Skeletal muscle satellite cell (primary cell): ENCODE measurements around the gene ZC3H14. TPM values are rescaled to one million over a fixed set of nuclear protein-coding genes. Genes with fewer than 3 reads are reported as not detected.

Experiments
- H3K27me3 ChIP-seq: 2 replicates; pipeline ENCODE4 v1.7.0; 2013; ENCODE audit warnings: low read length; ENCODE audit not compliant: control insufficient read depth, insufficient read depth
- H3K36me3 ChIP-seq: 2 replicates; pipeline ENCODE4 v1.7.0; 2013; ENCODE audit warnings: mild to moderate bottlenecking, control low read depth, low read length; ENCODE audit not compliant: insufficient read depth
- H3K4me1 ChIP-seq: 2 replicates; pipeline ENCODE4 v1.7.0; 2013; ENCODE audit warnings: low read length; ENCODE audit not compliant: control insufficient read depth, insufficient read depth
- H3K4me2 ChIP-seq: 2 replicates; pipeline ENCODE4 v1.7.0; 2013; ENCODE audit warnings: mild to moderate bottlenecking, low read length
- H3K4me3 ChIP-seq: 2 replicates; pipeline ENCODE4 v1.7.0; 2013; ENCODE audit warnings: low read length
- H3K9ac ChIP-seq: 2 replicates; pipeline ENCODE4 v1.7.0; 2013; ENCODE audit warnings: mild to moderate bottlenecking, low read depth, low read length, moderate library complexity
- H3K9me3 ChIP-seq: replicated peaks from 2 replicates; pipeline ENCODE4 v1.7.0; 2013; ENCODE audit warnings: mild to moderate bottlenecking, control low read depth, low read length
- small RNA-seq: library from RNA; depleted of rRNA; stranded (forward); fragments of <200 nt; gene quantifications from one replicate; pipeline ENCODE3, GENCODE V24; 2012

ZC3H14 gene

DNA sequence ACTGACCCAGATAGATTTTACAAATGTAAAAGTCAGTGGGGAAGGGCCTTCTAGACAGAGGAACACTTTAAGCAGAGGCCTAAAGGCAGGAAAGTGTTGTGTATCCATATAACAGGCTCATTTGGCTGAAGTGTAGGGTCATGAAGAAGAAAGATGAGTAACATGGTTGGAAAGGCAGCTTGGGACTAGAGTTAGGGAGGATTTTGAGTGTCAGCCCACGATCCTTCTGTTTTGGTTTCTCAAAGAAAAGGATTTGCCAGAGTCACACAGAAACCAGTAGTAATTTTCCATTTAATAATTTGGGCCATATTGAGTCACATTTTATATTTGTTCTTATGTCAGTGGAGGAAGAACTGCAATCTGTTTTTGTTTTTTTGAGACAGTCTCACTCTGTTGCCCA, 76.4 kb downstream of the ZC3H14 start:
- no peak overlapping the region for H3K9ac ChIP-seq
- no peaks in the 10 kb centered on the region for H3K36me3 ChIP-seq
- no peaks in the 10 kb centered on the region for H3K4me1 ChIP-seq
- peaks cover 3% of the 10 kb centered on the region for H3K9me3 ChIP-seq
- no peak overlapping the region for H3K4me2 ChIP-seq
- H3K27me3 ChIP-seq = no peaks in the 10 kb centered on the region
- H3K4me3 ChIP-seq = no peak overlapping the region

DNA sequence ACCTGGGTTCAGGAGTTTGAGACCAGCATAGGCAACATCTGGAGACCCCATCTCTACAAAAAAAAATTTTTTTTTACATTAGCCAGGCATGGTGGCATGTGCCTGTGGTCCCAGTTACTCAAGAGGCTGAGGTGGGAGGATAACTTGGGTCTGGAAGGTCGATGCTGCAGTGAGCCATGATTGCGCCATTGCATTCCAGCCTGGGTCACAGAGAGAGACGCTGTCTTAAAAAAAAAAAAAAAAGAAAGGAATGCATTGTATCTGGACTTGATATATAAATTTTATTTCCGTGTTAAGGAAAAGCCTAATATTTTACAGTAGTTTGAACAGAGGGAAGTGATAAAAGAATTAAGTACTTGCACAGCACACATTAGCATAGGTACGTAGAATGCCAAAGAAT, 97.2 kb downstream of the ZC3H14 start:
- H3K4me1 ChIP-seq = no peaks in the 10 kb centered on the region
- H3K36me3 ChIP-seq = no peaks in the 10 kb centered on the region
- H3K9me3 ChIP-seq = no peaks in the 10 kb centered on the region
- H3K4me2 ChIP-seq = no peak overlapping the region
- H3K27me3 ChIP-seq = no peaks in the 10 kb centered on the region
- H3K4me3 ChIP-seq = no peak overlapping the region
- H3K9ac ChIP-seq = no peak overlapping the region

DNA sequence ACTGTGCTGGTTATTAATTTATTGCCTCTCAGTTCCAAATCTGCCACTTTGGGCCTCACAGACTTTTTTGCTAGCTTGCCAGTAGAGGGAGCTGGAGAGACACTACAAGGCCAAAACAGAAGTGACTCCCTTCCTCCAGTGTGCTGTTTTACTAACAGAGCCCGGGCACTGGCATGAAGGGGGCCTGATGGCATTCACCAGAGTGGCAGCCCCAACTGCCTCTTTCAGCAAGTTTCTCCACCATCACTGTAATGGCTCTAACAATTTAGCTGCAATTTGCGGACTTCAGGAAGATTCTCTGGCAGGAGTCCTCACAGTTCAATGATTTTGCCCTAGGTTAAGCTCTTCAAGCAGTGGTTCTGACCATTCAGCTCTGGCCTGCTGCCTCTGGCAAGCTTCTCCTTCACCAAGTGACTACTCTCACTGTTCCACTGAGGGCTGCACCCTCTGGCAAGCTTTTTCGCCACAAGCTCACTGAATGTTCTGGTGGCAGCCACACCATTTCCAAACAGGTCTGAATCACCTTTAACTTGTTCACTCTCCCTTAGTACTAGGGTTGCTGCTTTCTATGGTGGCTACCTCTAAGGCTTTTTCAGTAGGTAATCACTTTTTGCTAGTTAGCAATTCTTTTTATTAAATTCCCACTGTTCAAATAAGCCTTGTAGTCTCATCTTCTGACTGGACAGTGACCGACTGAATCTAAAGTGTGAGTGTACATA, 104.9 kb downstream of the ZC3H14 start:
- no peaks in the 10 kb centered on the region for H3K4me1 ChIP-seq
- H3K36me3 ChIP-seq = no peaks in the 10 kb centered on the region
- peaks cover 4% of the 10 kb centered on the region for H3K27me3 ChIP-seq
- no peak overlapping the region for H3K9ac ChIP-seq
- no peaks in the 10 kb centered on the region for H3K9me3 ChIP-seq
- peak overlapping the region; percentile 46 for H3K4me2 ChIP-seq
- no peak overlapping the region for H3K4me3 ChIP-seq

DNA sequence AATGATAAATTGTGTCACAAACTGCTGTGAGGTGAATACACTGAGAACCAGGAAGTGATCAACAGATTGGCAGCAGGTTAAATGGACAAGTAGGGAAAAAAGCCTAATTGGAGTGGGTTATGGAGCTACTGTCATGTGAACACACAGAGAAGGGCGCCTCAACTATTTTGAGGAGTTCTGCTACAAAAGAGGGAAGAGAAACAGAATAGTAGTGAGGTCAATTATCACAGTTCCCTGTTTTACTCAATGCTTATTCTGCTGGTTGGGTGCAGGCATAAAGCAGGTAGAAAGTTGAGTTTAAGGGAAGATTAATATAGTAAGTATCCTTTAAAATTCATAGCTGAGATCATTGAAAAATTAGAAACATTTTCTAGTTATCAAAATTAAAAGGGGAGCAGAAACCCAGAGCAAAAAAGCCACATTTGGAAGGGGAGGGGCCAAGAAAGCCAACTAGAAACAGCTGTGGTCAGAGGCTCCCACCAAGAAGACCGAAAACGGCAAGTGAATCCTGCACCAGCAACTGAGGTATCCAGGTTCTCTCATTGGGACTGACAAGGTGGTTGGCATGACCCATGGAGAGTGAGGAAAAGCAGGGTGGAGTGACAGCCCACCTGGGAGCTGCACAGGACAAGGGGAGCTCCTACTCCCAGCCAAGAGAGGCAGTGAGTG, 105.7 kb downstream of the ZC3H14 start:
- H3K9me3 ChIP-seq = no peaks in the 10 kb centered on the region
- H3K36me3 ChIP-seq = no peaks in the 10 kb centered on the region
- H3K4me1 ChIP-seq = no peaks in the 10 kb centered on the region
- no peak overlapping the region for H3K9ac ChIP-seq
- H3K27me3 ChIP-seq = peaks cover 4% of the 10 kb centered on the region
- H3K4me2 ChIP-seq = no peak overlapping the region
- H3K4me3 ChIP-seq = no peak overlapping the region

DNA sequence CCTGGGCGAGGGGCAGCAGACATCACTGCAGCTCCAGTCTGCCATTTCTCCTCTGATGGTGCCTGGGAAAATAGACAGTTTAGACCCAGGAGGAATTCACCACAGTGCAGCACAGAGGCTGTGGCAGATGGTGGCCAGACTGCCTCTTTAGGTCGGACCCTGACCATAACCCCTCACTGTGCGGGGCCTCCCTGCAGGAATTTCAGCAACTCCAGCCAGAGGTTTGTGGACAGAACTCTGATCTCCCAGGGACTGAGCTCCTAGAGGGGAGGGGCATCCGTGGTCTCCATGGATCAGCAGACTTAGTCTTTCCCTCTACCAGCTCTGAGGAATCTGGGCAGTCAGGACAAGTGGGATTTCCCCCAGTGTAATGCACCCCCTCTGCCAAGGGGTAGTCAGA, 106.5 kb downstream of the ZC3H14 start:
- Histone ChIP-seq H3K4me2 (no peak overlapping the region), H3K9me3 (no peaks in the 10 kb centered on the region), H3K4me3 (no peak overlapping the region), H3K9ac (no peak overlapping the region), H3K27me3 (peaks cover 4% of the 10 kb centered on the region), H3K36me3 (no peaks in the 10 kb centered on the region), H3K4me1 (no peaks in the 10 kb centered on the region)

Small RNA genes lying within 50 kb of the gene (small RNA-seq; reads per million reads assigned to genes)
- not detected for gene RNU4-22P
